BJ (cell line): ENCODE results near the gene SMIM3. TPM values are rescaled to one million over a fixed set of nuclear protein-coding genes. Genes with fewer than 3 reads are reported as not detected.

ENCODE experiments used
- CTCF ChIA-PET: fragments of 350-600 bp; formaldehyde crosslinking; extraction: SDS; loops from one replicate; lab custom pipeline; 2021; ENCODE audit warnings: antibody characterized with exemption, inconsistent platforms; lab: Yijun Ruan, JAX
- POLR2A ChIA-PET: fragments of 300-600 bp; sonication (Branson Sonifier 250); formaldehyde crosslinking; extraction: SDS; loops from one replicate; lab custom pipeline; 2021; ENCODE audit warnings: antibody characterized with exemption; lab: Charles Lee
- DNase-seq: peaks from one replicate; pipeline ENCODE4 v3.0.0-alpha.2; 2011; ENCODE audit warnings: low read depth
- H3K27me3 ChIP-seq: 2 replicates; pipeline ENCODE4 v1.6.0; 2011; ENCODE audit warnings: low read length; ENCODE audit not compliant: control insufficient read depth, insufficient read depth
- H3K36me3 ChIP-seq: 2 replicates; pipeline ENCODE4 v1.5.1; 2011; ENCODE audit warnings: low read length; ENCODE audit not compliant: control insufficient read depth, insufficient read depth
- H3K4me3 ChIP-seq: 2 replicates; pipeline ENCODE4 v1.5.1; 2011; ENCODE audit warnings: low read depth, mild to moderate bottlenecking, control low read depth, low read length
- CTCF ChIP-seq: IDR thresholded peaks from 2 replicates; pipeline ENCODE4 v1.5.1; 2011; ENCODE audit warnings: low read depth, mild to moderate bottlenecking, control low read depth, inconsistent platforms, low read length, moderate library complexity; ENCODE audit not compliant: insufficient read depth
- polyA plus RNA-seq: library from polyadenylated mRNA; depleted of rRNA; stranded (reverse); fragments of >200 nt; gene quantifications from 2 replicates; pipeline ENCODE4 v1.2.3, GENCODE V29; 2011

The SMIM3 gene
- polyA plus RNA-seq, 1 experiment: 43.7 TPM

GRCh38 chr5:150759334-150759583 lies 19.3 kb upstream of the SMIM3 start:
- CTCF ChIA-PET: interaction anchor here (2.1 kb wide), 1 partner anchor 42 kb away, joined by 13 read pairs; no protein-coding TSS in a partner anchor

GRCh38 chr5:150762211-150762610 lies 16.3 kb upstream of the SMIM3 start:
- POLR2A ChIA-PET: no interaction called here
- H3K27me3 ChIP-seq: no peaks in the 10 kb centered on the region
- CTCF ChIA-PET: interaction anchor here (0.8 to 2.0 kb wide), 2 partner anchors 16 to 201 kb away, joined by 3 to 7 read pairs; partner anchors contain the start of gene SMIM3
- DNase-seq: no peak
- H3K36me3 ChIP-seq: no peaks in the 10 kb centered on the region
- no peak overlapping the region for H3K4me3 ChIP-seq
- no peak for TF ChIP-seq CTCF

More at GRCh38 chr5:150759334-150759583, 19.3 kb upstream of the SMIM3 start:
- POLR2A ChIA-PET: interaction anchor here (2.0 kb wide), 1 partner anchor 22 kb away, joined by 9 read pairs; no protein-coding TSS in a partner anchor
- Histone ChIP-seq H3K27me3 (no peaks in the 10 kb centered on the region), H3K36me3 (no peaks in the 10 kb centered on the region), H3K4me3 (peak overlapping the region; percentile 65)
- no peak for TF ChIP-seq CTCF
- no peak for DNase-seq

- CTCF ChIA-PET: interaction anchor here (0.8 to 3.1 kb wide), 4 partner anchors 10 to 18 kb away, joined by 3 to 9 read pairs (median 4); partner anchors contain the start of gene SMIM3
- no peak for TF ChIP-seq CTCF
These were observed 15.4 kb upstream of the SMIM3 start for GRCh38 chr5:150763023-150763769.

GRCh38 chr5:150764530-150764929 lies 14.0 kb upstream of the SMIM3 start:
- no peak for DNase-seq
- H3K36me3 ChIP-seq: no peaks in the 10 kb centered on the region
- POLR2A ChIA-PET: no interaction called here
- H3K4me3 ChIP-seq: no peak overlapping the region
- H3K27me3 ChIP-seq: no peaks in the 10 kb centered on the region
- TF ChIP-seq CTCF: no peak
- CTCF ChIA-PET: interaction anchor here (0.6 to 3.1 kb wide), 4 partner anchors 8 to 1280 kb away, joined by 3 to 9 read pairs (median 4); no protein-coding TSS in a partner anchor

More at GRCh38 chr5:150763023-150763769, 15.4 kb upstream of the SMIM3 start:
- Histone ChIP-seq H3K36me3 (no peaks in the 10 kb centered on the region), H3K4me3 (no peak overlapping the region), H3K27me3 (no peaks in the 10 kb centered on the region)
- POLR2A ChIA-PET: interaction anchor here (0.9 kb wide), 1 partner anchor 15 kb away, joined by 6 read pairs; the partner anchor contains the start of gene SMIM3
- no peak for DNase-seq

GRCh38 chr5:150765011-150765798 lies 13.4 kb upstream of the SMIM3 start:
- ChIA-PET POLR2A (no interaction called here), CTCF (interaction anchor here (0.6 to 3.1 kb wide), 3 partner anchors 8 to 1281 kb away, joined by 3 to 9 read pairs (median 5); no protein-coding TSS in a partner anchor)
- Histone ChIP-seq H3K36me3 (no peaks in the 10 kb centered on the region), H3K4me3 (no peak overlapping the region), H3K27me3 (no peaks in the 10 kb centered on the region)
- no peak for TF ChIP-seq CTCF
- no peak for DNase-seq
